Smooth muscle cell of the brain vasculature (primary cell): Measurements from ENCODE around the gene GNPTAB.
"Not testable (repeated sequence)": the region's sequence is repeated elsewhere in the genome, so short reads cannot be mapped to it uniquely, and the experiment has no call there.

Experiments used
- DNase-seq: peaks from one replicate; pipeline ENCODE4 v3.0.0-alpha.2; 2012; ENCODE audit warnings: low read depth, low spot score

Gene GNPTAB

GRCh38 chr12:101738920-101739665 lies 91.7 kb downstream of the GNPTAB start, which contains the start of gene SYCP3:
TSS of gene SYCP3 (minus strand) at chr12:101739462. CDS start at chr12:101737935, 1,527 bp downstream.
- DNase-seq: no peak

- DNase-seq: no peak
These were observed 93.3 kb downstream of the GNPTAB start for GRCh38 chr12:101737476-101737875.

- not testable (repeated sequence) for DNase-seq
These were observed 96.3 kb downstream of the GNPTAB start for GRCh38 chr12:101734482-101734881.

- no peak for DNase-seq
These were observed 97.6 kb downstream of the GNPTAB start for GRCh38 chr12:101733166-101733565.

- DNase-seq: no peak
These were observed 98.4 kb downstream of the GNPTAB start for GRCh38 chr12:101732318-101732717.

GRCh38 chr12:101729842-101730241 lies 100.9 kb downstream of the GNPTAB start:
- DNase-seq: no peak

GRCh38 chr12:101727098-101727497 lies 103.7 kb downstream of the GNPTAB start:
- no peak for DNase-seq

GRCh38 chr12:101722392-101722791 lies 108.4 kb downstream of the GNPTAB start:
- DNase-seq: no peak

- no peak for DNase-seq
These were observed 110.6 kb downstream of the GNPTAB start for GRCh38 chr12:101720118-101720517.

GRCh38 chr12:101719566-101719965 lies 111.2 kb downstream of the GNPTAB start:
- DNase-seq: no peak

GRCh38 chr12:101714877-101715444 lies 115.8 kb downstream of the GNPTAB start:
- no peak for DNase-seq

- no peak for DNase-seq
These were observed 116.8 kb downstream of the GNPTAB start for GRCh38 chr12:101713930-101714329.

- DNase-seq: no peak
These were observed 117.6 kb downstream of the GNPTAB start for GRCh38 chr12:101713059-101713682.

GRCh38 chr12:101710288-101710687 lies 120.5 kb downstream of the GNPTAB start:
- DNase-seq: no peak

GRCh38 chr12:101707131-101707782 lies 123.5 kb downstream of the GNPTAB start:
- DNase-seq: no peak

- DNase-seq: no peak
These were observed 124.4 kb downstream of the GNPTAB start for GRCh38 chr12:101706403-101706802.

GRCh38 chr12:101703487-101703886 lies 127.3 kb downstream of the GNPTAB start:
- DNase-seq: no peak

- DNase-seq: no peak
These were observed 130.4 kb downstream of the GNPTAB start for GRCh38 chr12:101700299-101700820.

GRCh38 chr12:101698800-101699347 lies 131.9 kb downstream of the GNPTAB start:
- DNase-seq: no peak

GRCh38 chr12:101697930-101698799 lies 132.6 kb downstream of the GNPTAB start:
- DNase-seq: no peak
